Right renal cortex interstitium (tissue), 3 donors: ENCODE measurements around the gene CAMK1D. TPM values are rescaled to one million over a fixed set of nuclear protein-coding genes. Genes with fewer than 3 reads are reported as not detected.
"Not testable (repeated sequence)": the region's sequence is repeated elsewhere in the genome, so short reads cannot be mapped to it uniquely, and the experiment has no call there.

Experiments used
- DNase-seq, 3 donors: peaks; one replicate each; pipeline ENCODE4 v3.0.0-alpha.2; 2013; ENCODE audit warnings: low read depth in 3 of 3, low spot score in 2 of 3
- polyA plus RNA-seq, 3 donors: library from polyadenylated mRNA; unstranded; fragments of 120-200 nt; gene quantifications; one replicate each; pipeline ENCODE4 v1.2.1, GENCODE V29; 2013; ENCODE audit not compliant: insufficient read length in 3 of 3

The CAMK1D gene
- polyA plus RNA-seq, 3 donors: 9.9 to 10.7 (median 10.4) TPM

DNA sequence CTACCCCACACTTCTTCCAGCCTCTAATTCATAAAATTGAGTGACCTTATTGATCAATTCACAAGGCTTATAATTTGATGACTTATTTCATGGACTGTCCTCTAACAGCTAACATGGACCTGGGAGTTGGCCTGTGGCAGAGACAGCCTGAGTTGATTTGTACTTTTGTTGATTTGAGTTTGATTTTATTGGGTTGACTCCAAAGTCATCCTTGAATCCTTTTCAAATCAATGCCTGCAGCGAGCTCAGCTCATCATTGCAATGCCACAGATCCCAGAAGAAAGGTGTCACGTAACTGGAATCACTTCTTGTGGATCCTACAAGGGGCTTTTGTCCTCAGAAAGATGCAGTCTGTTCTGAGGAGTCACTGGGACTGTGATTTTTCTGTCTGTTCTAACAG is 138.0 kb downstream of the CAMK1D start:
- no peak for DNase-seq

- DNase-seq: no peak
Measured at GRCh38 chr10:12488626-12489025, 139.3 kb downstream of the CAMK1D start.

- no peak for DNase-seq
Measured at GRCh38 chr10:12489357-12489756, 140.0 kb downstream of the CAMK1D start.

DNA sequence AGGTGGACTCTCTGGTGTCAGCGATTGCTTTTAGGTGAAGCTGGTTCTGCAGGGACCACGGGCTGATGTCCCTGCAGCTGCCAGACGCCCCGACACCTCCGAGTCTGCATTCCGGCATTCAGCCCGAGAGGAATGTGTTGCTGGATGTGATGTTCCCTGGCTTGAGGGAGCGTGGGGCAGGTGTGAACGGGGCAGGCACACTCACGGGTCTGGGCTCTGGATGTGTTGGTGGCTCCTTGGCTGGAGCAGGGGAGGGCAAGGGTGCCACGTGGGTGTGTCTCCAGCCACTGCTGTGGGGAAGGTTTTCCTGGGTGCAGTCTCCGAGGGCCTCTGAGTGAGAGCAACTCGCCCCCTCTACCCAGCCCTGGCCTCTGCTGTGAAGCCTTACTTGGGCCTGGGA is 140.5 kb downstream of the CAMK1D start:
- no peak for DNase-seq

GRCh38 chr10:12490963-12491362 is 141.6 kb downstream of the CAMK1D start:
- DNase-seq: no peak

DNA sequence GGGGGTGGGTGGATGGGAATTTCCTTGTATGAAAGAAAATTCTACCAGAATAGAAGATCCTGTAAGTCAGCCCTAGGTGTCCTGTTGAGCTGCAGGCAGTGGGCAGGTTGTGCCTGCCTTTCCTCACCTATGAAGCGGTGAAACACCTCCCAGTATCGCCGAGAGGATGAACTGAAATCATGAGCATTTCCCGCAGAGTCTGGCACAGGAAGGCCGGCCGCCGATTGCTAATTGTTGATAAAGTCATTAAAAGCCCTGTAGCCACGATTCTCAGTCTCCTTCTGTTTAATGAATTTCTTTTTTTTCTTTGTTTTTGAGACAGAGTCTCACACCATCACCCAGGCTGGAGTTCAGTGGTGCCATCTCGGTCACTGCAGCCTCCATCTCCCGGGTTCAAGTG is 142.1 kb downstream of the CAMK1D start:
- no peak for DNase-seq

GRCh38 chr10:12492016-12492415 is 142.7 kb downstream of the CAMK1D start:
- DNase-seq: no peak

- not testable (repeated sequence) for DNase-seq
Measured at GRCh38 chr10:12497046-12497445, 147.7 kb downstream of the CAMK1D start.

- no peak for DNase-seq
Measured at GRCh38 chr10:12499076-12499986, 150.0 kb downstream of the CAMK1D start.

GRCh38 chr10:12500381-12501303 is 151.3 kb downstream of the CAMK1D start:
- no peak for DNase-seq

GRCh38 chr10:12501324-12501723 is 152.0 kb downstream of the CAMK1D start:
- no peak for DNase-seq

DNA sequence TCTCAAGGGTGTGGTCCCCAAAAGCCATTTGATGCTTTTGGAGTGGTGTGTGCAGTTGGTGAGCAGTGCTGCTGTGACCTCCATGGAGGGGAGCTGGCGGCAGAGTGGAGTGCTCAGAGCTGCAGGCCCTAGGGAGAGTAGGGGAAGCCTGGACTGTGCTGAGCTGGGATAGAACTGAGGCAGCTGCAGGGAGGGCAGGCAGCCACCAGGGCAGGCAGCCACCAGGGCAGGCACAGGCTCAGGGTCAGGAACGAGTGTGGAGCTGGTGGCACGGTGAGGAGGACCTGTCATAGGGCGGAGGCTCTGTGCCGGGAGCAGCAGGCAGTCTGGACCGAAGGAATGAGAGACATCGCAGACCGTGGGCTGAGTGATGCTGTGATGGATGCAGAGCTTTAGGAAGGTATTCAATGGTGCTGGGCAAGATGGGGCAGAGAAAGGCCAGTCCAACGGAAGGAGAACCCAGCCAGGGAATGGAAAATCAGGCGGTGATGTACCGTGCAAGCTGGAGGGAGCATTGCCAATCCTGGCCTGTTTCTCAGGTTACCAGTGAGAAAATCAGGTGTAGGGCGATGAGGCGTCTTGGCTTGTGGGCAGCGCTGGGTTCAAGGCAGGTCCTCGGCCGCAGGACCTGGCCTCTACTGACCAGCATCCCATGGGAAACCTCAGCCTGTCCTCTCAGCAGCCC is 152.6 kb downstream of the CAMK1D start:
- DNase-seq: no peak

GRCh38 chr10:12502526-12503274 is 153.4 kb downstream of the CAMK1D start:
- no peak for DNase-seq

DNA sequence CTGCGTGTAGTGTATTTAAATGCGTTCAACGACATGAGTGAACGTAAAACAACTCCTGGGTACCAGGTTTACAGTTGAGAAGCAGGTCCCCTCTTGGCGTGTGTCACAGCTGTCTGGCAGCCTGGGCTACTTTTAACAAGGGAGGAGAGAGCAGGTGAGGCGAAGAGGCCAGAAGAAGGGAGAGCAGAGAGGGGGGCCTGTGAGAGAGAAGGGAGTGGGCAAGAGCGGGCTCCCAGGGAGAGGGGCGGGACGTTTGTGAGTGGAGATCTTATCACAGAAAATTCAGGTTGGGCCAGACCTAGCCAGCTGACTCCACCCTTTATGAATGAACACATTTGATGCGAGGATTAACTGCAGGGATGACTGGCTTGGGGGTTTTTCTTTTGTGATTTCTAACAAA is 154.0 kb downstream of the CAMK1D start:
- DNase-seq: no peak

- no peak for DNase-seq
Measured at GRCh38 chr10:12504176-12504575, 154.8 kb downstream of the CAMK1D start.

DNA sequence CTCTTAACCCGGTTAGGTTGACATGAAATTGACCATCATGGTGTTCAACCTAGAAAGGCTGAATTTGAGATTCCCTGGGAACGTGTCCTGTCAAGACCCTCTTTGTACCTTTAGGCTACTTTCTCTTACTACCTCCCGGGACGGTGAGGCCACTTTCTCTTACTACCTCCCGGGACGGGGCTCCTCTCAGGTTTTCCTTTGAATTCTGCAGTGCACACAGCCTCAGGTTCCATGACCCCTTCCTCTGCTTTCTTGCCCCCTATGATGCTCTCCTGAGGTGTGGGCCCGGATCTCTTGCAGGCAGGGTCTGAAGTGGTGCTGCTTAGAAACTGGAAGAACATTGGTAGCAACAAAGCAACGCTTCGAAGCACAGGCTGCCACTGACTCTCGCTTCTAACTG is 155.3 kb downstream of the CAMK1D start:
- DNase-seq: no peak

DNA sequence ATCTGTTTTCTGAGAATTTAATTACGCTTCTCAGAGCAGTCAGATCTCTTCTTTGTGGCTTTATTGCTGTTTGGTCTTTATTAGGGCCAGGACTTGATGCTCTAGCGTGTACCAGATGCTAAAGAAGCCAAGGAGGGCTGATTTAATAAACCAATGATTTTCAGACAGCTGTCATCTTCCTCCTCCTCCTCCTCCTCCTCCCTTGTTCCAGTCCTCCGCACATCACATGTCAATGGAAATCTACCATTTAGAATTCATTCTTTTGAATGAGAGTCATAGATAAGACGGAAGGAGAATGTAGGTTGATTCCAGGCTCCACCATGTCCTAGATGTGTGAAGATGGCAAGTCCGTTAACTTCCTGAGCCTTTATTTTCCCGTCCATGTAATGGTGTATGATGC is 156.3 kb downstream of the CAMK1D start:
- DNase-seq: no peak

- DNase-seq: no peak
Measured at GRCh38 chr10:12507165-12507850, 158.0 kb downstream of the CAMK1D start.

DNA sequence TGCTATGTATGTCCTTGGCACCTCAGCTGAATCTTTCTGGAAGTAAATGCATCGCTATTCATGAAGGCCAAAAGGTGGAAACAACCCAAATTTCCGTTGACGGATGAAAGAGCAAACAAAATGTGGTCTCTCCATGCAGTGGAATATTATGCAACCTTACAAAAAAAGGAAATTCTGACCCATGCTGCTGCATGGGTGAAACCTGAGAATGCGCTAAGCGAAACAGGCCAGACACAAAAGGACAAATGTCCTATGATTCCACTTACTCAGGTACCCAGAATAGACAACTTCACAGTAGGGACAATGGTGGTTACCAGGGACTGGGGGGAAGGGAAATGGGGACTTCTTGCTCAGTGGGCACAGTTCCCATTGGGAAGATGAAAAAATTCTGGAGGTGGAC is 158.8 kb downstream of the CAMK1D start:
- no peak for DNase-seq
